ENCODE data around the gene SLC51A.

The SLC51A gene

DNA sequence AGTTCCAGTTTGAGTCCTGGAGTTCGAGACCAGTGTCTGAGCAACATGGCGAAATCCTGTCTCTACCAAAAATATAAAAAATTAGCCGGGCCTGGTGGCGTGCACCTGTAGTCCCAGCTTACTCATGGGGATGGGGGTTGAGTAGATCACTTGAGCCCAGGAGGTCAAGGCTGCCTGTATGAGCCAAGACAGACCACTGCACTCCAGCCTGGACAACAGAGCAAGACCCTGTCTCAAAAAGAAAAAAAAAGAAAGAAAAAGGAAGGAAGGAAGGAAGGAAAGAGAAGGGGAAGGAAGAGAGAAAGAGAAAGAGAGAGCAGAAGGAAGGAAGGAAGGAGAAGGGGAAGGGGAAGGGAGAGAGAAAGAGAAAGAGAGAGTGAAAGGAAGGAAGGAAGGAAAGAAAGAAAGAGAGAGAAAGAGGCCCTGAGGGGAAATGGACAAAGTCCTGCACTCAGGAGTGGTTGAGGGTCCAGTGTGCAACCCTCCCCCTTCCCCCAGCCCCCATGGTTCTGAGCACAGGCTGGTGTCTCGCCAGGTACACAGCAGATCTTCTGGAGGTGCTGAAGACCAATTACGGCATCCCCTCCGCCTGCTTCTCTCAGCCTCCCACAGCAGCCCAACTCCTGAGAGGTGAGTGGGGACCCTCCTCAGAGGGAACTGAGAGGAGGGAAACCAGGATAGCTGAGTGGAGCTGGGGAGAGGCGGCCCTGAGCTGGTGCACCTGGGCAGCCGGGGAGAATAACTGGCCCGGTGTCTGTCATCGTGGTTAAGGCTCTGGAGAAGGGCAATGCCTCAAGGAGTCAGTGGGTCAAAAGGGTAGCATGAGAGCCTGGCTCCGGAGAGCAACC, 1.2 kb downstream of the SLC51A start:
- H3K4me3 ChIP-seq (ENCODE audit: control insufficient read depth, low read depth, low read length): no peak overlapping the region
- TF ChIP-seq, protein P1, sequence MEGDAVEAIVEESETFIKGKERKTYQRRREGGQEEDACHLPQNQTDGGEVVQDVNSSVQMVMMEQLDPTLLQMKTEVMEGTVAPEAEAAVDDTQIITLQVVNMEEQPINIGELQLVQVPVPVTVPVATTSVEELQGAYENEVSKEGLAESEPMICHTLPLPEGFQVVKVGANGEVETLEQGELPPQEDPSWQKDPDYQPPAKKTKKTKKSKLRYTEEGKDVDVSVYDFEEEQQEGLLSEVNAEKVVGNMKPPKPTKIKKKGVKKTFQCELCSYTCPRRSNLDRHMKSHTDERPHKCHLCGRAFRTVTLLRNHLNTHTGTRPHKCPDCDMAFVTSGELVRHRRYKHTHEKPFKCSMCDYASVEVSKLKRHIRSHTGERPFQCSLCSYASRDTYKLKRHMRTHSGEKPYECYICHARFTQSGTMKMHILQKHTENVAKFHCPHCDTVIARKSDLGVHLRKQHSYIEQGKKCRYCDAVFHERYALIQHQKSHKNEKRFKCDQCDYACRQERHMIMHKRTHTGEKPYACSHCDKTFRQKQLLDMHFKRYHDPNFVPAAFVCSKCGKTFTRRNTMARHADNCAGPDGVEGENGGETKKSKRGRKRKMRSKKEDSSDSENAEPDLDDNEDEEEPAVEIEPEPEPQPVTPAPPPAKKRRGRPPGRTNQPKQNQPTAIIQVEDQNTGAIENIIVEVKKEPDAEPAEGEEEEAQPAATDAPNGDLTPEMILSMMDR (conservative IDR thresholded peaks at IDR 0.05; ENCODE audit: control insufficient read depth, insufficient read depth, low read depth, low read length): no peak
- no peak for DNase-seq (ENCODE audit: low read depth)

DNA sequence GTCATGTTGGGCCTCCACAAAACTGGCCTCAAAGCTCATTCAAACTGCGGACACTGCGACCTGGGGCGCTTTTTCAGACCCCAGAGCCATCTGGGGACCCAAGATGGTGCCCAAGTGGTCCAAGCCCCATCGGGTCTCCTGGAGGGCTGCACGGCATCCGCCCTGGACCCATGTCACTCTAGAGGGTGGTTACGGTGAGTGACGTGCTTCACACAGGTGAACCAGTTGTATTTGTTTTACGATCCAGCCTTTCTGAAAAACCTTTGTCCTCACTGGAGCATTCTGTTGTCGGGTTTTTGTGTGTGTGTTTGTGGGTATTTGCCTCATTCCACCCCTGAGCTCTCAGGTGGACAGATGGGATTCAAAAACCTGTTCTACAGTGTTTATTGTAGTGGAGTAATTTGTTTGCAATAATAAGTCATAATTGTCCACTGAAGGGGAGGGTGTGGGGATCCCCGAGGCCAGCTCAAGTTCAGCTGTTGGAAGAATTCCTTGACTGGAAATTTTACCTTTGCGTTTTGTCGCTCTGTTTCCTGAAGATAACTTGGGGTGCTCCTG, 1.9 kb downstream of the SLC51A start:
- no peak for DNase-seq (ENCODE audit: low read depth)
- TF ChIP-seq, protein P1 (conservative IDR thresholded peaks at IDR 0.05; ENCODE audit: control insufficient read depth, insufficient read depth, low read depth, low read length): no peak
- H3K4me3 ChIP-seq (ENCODE audit: control insufficient read depth, low read depth, low read length): no peak overlapping the region

DNA sequence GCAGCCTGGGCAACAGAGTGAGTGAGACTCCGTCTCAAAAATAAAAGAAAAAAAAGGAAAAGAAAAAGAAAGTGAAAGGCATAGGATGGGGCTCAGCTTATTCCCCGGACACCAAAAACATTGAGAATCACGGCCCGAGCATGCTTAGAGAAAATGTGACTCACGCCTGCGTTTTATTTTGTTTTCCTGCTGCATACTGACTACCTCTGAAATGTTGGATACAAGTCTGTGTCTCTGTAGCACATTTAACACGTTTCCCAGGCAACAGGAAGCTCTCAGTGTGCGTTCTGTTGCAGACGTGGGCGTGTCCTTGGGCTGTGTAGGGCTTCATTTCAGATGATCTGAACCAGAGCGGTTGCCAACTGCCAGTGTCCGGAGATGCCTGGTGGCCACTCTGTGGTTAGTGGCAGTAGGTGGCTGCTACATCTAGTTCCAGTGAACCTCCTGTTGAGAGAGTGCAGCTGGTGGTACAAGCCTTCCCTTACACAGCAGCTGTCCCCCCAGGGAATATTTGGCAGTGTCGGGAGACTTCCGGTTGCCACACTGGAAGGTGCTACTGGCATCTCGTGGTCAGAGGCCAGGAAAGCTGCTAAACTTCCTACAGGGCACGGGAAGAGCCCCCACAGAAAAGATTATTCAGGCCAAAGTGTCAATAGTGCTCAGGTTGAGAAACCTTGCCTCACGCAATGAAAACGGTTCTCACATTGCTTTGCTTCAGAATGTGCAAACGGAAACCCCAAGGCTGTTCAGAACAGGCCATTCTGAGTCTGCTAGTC, 3.0 kb downstream of the SLC51A start:
- H3K4me3 ChIP-seq (ENCODE audit: control insufficient read depth, low read depth, low read length): peak overlapping the region; percentile 29
- DNase-seq (ENCODE audit: low read depth): peak; percentile 94
- TF ChIP-seq, protein P1 (conservative IDR thresholded peaks at IDR 0.05; ENCODE audit: control insufficient read depth, insufficient read depth, low read depth, low read length): no peak

DNA sequence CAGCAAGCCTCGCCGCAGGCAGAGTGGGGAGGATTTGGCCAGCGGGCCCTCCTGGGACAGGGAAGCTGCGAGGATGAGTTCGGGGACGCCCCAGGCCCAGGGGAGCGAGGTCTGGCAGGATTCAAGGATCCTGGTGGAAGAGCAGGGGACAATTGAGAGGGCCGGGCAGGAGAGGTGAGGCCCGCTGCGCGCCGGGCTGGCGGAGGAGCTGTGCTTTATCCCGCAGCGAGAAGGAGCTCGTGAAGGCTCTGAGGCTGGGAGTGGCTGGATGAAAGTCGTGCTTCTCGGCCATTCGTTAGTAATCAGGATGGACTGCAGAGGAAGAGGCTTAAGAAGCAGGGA, 3.6 kb downstream of the SLC51A start:
- TF ChIP-seq, protein P1 (conservative IDR thresholded peaks at IDR 0.05; ENCODE audit: control insufficient read depth, insufficient read depth, low read depth, low read length): no peak
- no peak overlapping the region for H3K4me3 ChIP-seq (ENCODE audit: control insufficient read depth, low read depth, low read length)
- DNase-seq (ENCODE audit: low read depth): no peak

DNA sequence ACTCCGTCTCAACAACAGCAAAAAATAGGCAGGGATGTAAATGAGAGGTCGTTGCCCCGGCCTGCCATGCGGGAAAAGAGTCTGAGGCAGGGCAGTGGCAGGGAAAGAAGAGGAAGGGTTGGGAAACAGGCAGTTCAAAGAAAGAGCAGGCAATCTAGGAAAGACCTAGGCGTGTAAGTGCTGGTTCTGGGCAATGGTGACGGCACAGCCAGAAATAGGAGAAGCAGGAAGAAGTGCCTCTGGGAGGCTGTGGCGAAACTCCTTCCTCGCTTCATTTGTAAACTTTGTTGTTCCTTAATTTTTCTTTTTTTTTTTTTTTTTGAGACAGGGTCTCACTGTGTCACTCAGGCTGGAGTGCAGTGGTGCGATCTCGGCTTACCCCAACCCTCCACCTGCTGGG, 4.3 kb downstream of the SLC51A start:
- H3K4me3 ChIP-seq (ENCODE audit: control insufficient read depth, low read depth, low read length): no peak overlapping the region
- no peak for DNase-seq (ENCODE audit: low read depth)
- TF ChIP-seq, protein P1 (conservative IDR thresholded peaks at IDR 0.05; ENCODE audit: control insufficient read depth, insufficient read depth, low read depth, low read length): no peak

DNA sequence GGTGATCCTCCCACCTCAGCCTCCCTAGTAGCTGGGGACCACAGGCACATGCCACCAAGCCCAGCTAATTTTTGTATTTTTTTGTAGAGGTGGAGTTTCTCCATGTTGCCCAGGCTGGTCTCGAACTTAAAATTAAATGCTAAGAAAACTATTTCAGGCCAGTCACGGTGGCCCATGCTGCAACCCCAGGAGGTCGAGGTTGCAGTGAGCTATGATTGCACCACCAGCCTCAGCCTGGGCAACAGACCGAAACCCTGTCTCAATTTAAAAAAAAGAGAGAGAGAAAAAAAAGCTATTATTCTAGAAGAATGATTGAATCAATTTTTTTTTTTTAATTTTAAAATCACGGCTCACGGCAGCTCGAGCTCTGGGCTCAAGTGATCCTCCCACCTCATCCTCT, 4.7 kb downstream of the SLC51A start:
- no peak for DNase-seq (ENCODE audit: low read depth)
- no peak overlapping the region for H3K4me3 ChIP-seq (ENCODE audit: control insufficient read depth, low read depth, low read length)

More for the DNA sequence above, 4.7 kb downstream of the SLC51A start:
- TF ChIP-seq, protein P1 (conservative IDR thresholded peaks at IDR 0.05; ENCODE audit: control insufficient read depth, insufficient read depth, low read depth, low read length): no peak
